Osteocyte (in vitro differentiated cells): ENCODE data around the gene FAM3B. TPM values are rescaled to one million over a fixed set of nuclear protein-coding genes. Genes with fewer than 3 reads are reported as not detected.
"Not testable (repeated sequence)": the region's sequence is repeated elsewhere in the genome, so short reads cannot be mapped to it uniquely, and the experiment has no call there.

Source experiments
- DNase-seq: peaks from one replicate; pipeline ENCODE4 v3.0.0; 2021; ENCODE audit warnings: mixed read lengths; ENCODE audit not compliant: unreplicated experiment; ENCODE audit errors: extremely low spot score
- H3K27ac Mint-ChIP-seq: one replicate; pipeline ENCODE4 v1.8.0; 2021; ENCODE audit warnings: mild to moderate bottlenecking, mixed read lengths; ENCODE audit not compliant: unreplicated experiment
- H3K27me3 Mint-ChIP-seq: one replicate; pipeline ENCODE4 v1.8.0; 2021; ENCODE audit warnings: mixed read lengths; ENCODE audit not compliant: unreplicated experiment
- H3K36me3 Mint-ChIP-seq: one replicate; pipeline ENCODE4 v1.8.0; 2021; ENCODE audit warnings: mixed read lengths; ENCODE audit not compliant: unreplicated experiment
- H3K4me1 Mint-ChIP-seq: one replicate; pipeline ENCODE4 v1.8.0; 2021; ENCODE audit warnings: mixed read lengths; ENCODE audit not compliant: unreplicated experiment
- H3K4me3 Mint-ChIP-seq: one replicate; pipeline ENCODE4 v1.8.0; 2021; ENCODE audit warnings: mild to moderate bottlenecking, moderate library complexity, mixed read lengths; ENCODE audit not compliant: unreplicated experiment
- H3K9me3 Mint-ChIP-seq: one replicate; pipeline ENCODE4 v1.8.0; 2021; ENCODE audit warnings: mixed read lengths; ENCODE audit not compliant: unreplicated experiment
- total RNA-seq: library from RNA; stranded (reverse); gene quantifications from 2 replicates; pipeline ENCODE4 v1.2.1, GENCODE V29; 2021
- TF ChIP-seq, protein P1 (sequence below): fragments of 200-600 bp; sonication (generic); IDR thresholded peaks from 2 replicates; pipeline ENCODE4 v1.5.0; 2021; ENCODE audit warnings: antibody characterized with exemption, mild to moderate bottlenecking, moderate library complexity

Gene FAM3B
- total RNA-seq, 1 donor from 2014 or later = not detected

DNA sequence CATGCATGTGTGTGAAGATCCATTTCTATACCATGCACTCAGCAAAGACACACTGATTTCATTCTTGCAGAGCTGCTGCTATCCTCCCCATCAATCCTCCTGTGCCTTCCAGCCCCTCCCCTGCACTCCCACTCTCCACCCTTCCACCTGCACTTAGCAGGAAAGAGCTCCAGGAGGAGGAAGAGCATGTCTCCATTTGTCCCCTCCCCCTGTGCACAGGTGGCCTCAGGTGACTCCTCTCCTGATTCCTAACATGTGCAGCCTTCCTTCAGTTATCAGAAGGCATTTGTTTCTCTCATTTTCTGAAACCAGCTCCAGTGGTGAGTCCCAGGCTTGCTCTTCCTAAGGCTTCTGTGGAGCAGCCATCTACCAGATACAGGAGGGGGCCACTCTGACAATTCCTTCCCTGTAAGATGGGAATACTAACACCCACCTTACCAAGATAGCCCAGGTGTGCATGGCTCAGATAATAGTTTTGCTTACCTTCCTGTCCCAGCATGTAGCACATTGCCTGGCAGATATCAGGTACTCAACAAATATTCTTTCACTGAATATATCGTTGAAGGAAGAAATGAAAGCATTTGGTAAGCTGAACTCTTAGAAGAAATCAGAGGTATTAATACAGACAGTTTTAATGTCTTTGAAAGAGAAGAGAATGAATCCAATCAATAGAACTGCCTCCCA, 21.9 kb upstream of the FAM3B start:
- Mint-ChIP-seq H3K9me3 (peaks cover 3% of the 10 kb centered on the region), H3K27me3 (peaks cover 32% of the 10 kb centered on the region), H3K36me3 (no peaks in the 10 kb centered on the region), H3K4me1 (peaks cover 1% of the 10 kb centered on the region), H3K4me3 (no peak overlapping the region), H3K27ac (no peak overlapping the region)
- no peak for DNase-seq
- TF ChIP-seq, protein P1, sequence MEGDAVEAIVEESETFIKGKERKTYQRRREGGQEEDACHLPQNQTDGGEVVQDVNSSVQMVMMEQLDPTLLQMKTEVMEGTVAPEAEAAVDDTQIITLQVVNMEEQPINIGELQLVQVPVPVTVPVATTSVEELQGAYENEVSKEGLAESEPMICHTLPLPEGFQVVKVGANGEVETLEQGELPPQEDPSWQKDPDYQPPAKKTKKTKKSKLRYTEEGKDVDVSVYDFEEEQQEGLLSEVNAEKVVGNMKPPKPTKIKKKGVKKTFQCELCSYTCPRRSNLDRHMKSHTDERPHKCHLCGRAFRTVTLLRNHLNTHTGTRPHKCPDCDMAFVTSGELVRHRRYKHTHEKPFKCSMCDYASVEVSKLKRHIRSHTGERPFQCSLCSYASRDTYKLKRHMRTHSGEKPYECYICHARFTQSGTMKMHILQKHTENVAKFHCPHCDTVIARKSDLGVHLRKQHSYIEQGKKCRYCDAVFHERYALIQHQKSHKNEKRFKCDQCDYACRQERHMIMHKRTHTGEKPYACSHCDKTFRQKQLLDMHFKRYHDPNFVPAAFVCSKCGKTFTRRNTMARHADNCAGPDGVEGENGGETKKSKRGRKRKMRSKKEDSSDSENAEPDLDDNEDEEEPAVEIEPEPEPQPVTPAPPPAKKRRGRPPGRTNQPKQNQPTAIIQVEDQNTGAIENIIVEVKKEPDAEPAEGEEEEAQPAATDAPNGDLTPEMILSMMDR = no peak

DNA sequence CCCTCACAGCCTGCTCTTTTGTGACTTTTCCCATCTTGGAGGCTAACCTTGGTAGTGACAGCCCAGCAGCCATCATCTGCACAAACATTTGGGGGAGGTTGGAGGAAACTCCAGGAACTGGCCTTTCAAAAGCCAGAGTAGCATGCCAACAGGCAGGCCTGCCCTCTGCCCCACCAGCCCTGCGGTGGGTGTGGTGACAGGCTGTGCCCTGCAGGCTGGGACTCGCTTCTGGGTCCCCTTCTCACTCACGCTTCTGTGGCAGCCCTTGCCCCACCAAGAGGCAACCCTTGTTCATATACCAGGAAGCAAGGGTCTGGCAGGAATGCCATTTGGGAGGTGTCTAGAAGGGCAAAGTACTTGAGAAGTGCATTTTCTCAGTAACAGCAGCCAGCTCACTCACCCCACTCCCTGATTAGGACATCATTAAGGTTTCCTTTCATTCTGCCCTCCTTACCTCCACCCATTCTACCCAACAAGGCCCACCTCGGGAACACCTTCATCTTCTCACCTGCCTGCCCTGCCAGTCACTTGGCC, 20.8 kb upstream of the FAM3B start:
- TF ChIP-seq, protein P1 = no peak
- no peak overlapping the region for H3K27ac Mint-ChIP-seq
- H3K27me3 Mint-ChIP-seq = peaks cover 21% of the 10 kb centered on the region
- peaks cover 3% of the 10 kb centered on the region for H3K9me3 Mint-ChIP-seq
- H3K4me1 Mint-ChIP-seq = no peaks in the 10 kb centered on the region
- H3K4me3 Mint-ChIP-seq = no peak overlapping the region
- DNase-seq = no peak
- no peaks in the 10 kb centered on the region for H3K36me3 Mint-ChIP-seq

DNA sequence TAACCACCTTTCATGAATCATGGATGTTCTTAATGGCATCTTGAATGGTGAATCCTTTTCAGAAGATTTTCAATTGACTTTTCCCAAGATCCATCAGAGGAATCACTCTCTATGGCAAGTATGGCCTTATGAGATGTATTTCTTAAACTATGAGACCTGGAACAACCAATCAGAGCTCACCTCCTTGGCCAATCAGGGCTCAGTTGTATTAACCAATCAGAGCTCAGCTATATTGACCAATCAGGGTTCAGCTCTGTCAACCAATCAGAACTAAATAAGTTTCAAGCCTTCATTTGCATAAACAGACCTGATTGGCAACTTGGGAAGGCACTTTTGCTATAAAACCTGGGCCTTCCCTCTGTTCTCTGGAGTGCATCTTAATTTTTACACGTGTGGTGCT, 13.6 kb upstream of the FAM3B start:
- TF ChIP-seq, protein P1 = no peak
- Mint-ChIP-seq H3K4me1 (no peaks in the 10 kb centered on the region), H3K4me3 (no peak overlapping the region), H3K27ac (no peak overlapping the region), H3K36me3 (no peaks in the 10 kb centered on the region), H3K27me3 (peaks cover 21% of the 10 kb centered on the region), H3K9me3 (peaks cover 11% of the 10 kb centered on the region)
- no peak for DNase-seq

DNA sequence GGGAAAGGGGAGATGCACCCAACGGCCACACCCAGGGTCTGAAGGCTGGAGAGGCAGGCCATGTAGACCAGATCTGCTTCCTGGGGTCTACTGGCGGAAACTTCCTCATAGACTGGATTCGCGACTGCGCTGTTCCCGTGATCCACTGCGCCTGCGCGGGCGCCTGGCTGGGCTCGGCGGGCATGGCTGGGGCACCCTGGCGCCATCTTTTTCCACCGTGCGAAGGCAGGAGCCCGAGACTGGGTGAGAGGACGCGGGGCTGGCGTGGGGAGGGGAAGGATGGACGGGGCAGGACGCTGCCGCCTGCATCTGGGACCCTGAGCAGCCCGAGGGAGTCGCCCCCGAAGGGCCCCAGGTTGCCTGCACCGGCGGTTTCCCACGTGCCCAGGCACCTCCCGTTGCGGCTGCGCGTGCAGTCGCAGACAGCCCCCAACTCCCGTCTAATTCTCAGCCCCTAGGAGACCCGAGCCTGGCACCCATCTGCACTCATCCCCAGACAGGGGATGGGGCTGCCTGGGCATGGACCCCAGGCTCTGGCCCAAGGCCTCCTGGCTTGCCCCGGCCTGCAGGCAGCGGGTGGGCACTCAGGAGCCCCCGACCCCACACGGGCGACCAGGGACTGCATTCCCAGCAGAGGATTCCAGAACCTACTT, 12.4 kb upstream of the FAM3B start:
- DNase-seq = no peak
- Mint-ChIP-seq H3K27me3 (peaks cover 27% of the 10 kb centered on the region), H3K4me1 (no peaks in the 10 kb centered on the region), H3K9me3 (peaks cover 8% of the 10 kb centered on the region), H3K36me3 (no peaks in the 10 kb centered on the region), H3K27ac (no peak overlapping the region), H3K4me3 (no peak overlapping the region)
- TF ChIP-seq, protein P1 = no peak

DNA sequence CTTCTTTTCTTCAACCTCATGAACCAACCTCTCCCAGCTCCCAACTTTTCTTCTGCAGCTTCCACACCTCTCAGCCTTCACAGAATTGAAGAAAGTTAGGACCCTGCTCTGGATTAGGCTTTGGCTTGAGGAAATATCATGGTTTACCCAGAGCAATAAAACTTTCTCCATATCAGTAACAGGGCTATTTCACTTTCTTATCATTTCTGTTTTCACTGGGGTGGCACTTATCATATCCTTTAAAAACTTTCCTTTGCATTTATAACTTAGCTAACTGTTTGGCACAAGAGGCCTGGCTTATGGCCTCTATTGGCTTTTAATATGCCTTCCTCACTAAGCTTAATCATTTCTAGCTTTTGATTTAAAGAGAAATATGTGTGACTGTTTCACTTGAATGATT, 9.4 kb upstream of the FAM3B start:
- H3K27ac Mint-ChIP-seq = no peak overlapping the region
- H3K4me3 Mint-ChIP-seq = no peak overlapping the region

DNA sequence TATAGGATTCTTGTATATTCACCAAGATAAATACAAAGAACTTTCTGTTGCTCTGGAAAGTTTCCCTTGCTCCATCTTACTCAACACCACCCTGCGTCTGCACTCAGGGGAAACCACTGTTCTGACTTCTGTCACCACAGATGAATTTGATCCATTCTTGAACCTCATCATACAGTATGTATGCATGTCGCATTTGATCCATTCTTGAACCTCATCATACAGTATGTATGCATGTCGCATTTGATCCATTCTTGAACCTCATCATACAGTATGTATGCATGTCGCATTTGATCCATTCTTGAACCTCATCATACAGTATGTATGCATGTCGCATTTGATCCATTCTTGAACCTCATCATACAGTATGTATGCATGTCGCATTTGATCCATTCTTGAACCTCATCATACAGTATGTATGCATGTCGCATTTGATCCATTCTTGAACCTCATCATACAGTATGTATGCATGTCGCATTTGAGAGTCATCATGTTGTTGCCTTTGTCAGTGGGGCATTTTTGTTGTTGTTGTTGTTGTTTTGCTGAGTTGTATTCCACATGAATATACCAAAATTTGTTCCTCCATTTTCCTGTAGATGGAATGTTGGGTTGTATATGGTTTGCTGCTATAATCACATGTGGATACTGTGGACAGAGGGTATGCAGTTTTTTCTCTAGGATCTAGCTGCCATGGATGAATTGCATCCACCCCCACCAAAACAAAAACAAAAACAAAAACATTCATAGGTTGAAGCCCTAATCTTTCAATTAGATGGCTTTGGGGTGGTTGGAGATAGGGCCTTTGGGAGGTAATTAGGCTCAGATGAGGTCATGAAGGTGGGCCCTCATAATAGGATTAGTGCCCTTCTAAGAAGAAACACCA, 3.1 kb upstream of the FAM3B start:
- H3K4me3 Mint-ChIP-seq, H3K36me3 Mint-ChIP-seq, H3K4me1 Mint-ChIP-seq, H3K9me3 Mint-ChIP-seq, DNase-seq, H3K27ac Mint-ChIP-seq: not testable (repeated sequence)
- H3K27me3 Mint-ChIP-seq = peaks cover 54% of the 10 kb centered on the region

More for the DNA sequence above, 9.4 kb upstream of the FAM3B start:
- TF ChIP-seq, protein P1 = no peak
- Mint-ChIP-seq H3K9me3 (peaks cover 7% of the 10 kb centered on the region), H3K36me3 (no peaks in the 10 kb centered on the region), H3K27me3 (peaks cover 37% of the 10 kb centered on the region), H3K4me1 (no peaks in the 10 kb centered on the region)
- DNase-seq = no peak
